Epidermal melanocyte (primary cell): ENCODE data around the gene WEE2.
"Not testable (repeated sequence)": the region's sequence is repeated elsewhere in the genome, so short reads cannot be mapped to it uniquely, and the experiment has no call there.

Source experiments
- DNase-seq: peaks from one replicate; pipeline ENCODE4 v3.0.0; 2011; ENCODE audit warnings: low spot score; ENCODE audit not compliant: insufficient read length

The WEE2 gene

GRCh38 chr7:141689072-141689825 lies 18.9 kb upstream of the WEE2 start:
- not testable (repeated sequence) for DNase-seq

GRCh38 chr7:141691540-141691939 lies 16.6 kb upstream of the WEE2 start:
- no peak for DNase-seq

DNA sequence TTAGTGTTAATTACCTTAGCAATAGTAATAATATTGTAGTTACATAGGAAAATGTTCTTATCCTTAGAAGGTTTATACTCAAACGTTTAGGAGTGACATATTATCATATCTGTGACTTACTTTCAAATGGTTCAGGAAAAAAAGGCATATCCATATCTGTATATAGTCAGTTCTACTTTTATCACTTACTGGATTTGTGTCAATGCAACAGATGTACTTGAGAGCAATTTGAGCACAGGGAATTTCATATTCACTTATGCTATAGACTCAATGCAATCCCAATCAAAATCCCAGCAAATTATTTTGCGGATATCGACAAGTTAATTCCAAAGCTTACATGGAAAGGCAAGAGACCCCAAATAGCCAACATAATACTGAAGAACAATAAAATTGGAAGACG lies 16.2 kb upstream of the WEE2 start:
- no peak for DNase-seq

- DNase-seq = no peak
These were observed 15.1 kb upstream of the WEE2 start for GRCh38 chr7:141693082-141693481.

DNA sequence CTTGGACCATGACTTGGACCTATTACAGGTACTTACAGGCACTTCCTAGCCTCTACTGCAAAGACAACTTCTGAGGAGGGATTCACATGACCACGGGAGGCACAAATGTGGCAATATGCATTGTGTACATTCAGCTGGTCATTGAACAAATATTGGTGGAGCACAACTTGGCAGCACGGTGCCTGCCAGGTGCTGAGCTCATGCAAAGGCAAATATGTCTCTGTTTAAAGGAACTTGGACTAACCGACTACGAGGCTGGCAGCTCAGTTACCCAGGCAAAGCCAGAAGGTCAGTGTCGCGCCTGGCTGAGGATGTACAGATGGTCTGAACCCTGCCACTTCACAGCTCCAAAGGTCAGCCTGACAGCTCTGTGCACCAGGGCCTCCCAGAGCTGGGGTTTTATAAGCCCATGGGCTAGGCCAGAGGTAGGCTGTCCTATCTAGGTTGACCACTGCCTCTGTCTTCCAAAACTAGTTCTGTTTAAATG lies 12.3 kb upstream of the WEE2 start:
- no peak for DNase-seq

- DNase-seq = no peak
These were observed 11.8 kb upstream of the WEE2 start for GRCh38 chr7:141696348-141696747.

DNA sequence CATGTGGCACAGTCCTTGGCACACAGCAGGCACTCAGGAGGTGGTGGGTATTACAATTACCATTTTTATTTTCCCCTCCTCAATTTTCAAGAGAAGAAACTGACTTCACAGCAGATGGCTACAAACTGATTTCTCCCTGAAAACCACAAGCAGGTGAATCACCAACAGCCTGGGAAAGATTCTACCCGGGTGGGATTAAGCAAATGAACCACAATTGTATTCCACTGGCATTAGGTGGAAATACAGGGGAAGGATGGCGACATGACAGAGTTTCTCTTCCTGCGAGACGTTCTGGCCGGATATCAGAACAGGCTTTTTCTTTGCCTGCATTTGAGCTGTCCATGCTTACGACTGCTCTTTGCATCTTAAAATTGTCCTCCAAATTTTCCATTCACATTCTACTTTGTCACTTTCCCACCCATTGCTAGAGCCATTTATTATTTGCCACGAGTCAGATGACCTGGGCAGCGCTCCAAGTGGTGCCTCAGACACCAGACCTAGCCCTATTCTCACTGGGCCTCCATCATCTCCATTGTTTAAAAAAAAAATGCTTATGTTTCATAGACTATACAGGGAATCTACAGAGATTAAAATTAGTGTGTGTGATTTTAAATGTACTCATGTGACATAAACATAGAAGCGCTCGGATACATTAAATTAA lies 10.8 kb upstream of the WEE2 start:
- no peak for DNase-seq

- DNase-seq = no peak
These were observed 9.7 kb upstream of the WEE2 start for GRCh38 chr7:141698247-141699015.

GRCh38 chr7:141699860-141700259 lies 8.3 kb upstream of the WEE2 start:
- no peak for DNase-seq

DNA sequence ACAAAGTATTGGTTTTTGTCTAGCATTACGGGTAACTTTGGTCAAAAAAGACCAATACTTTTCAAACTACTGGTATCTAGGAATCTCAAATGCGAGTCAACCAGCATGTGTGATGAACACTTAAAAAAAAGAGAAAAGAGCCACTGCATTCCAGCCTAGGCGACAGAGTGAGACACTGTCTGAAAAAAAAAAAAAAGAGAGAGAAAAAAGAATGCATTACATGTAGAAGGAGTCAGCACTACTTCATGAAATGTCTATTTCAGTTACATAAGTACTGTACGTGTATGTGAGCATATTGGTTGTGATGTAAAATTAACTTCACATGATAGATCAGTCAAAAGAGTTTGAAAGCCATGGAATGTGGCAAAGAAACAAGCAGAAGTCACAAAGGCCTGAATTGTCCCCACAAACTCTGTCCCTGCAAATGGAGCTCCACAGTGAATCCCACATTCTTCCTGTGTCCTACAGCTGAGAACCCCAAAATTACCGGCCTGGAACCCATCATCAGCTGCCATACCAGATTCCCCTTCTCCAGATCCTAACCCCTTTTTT lies 7.8 kb upstream of the WEE2 start:
- DNase-seq = no peak

- no peak for DNase-seq
These were observed 7.2 kb upstream of the WEE2 start for GRCh38 chr7:141700848-141701371.

GRCh38 chr7:141701489-141702046 lies 6.6 kb upstream of the WEE2 start:
- DNase-seq = no peak

- no peak for DNase-seq
These were observed 6.0 kb upstream of the WEE2 start, which contains the start of gene DENND11 for GRCh38 chr7:141702047-141702567. DENND11 (minus strand) TSS chr7:141702166; CDS start chr7:141702153, 13 bp downstream.

DNA sequence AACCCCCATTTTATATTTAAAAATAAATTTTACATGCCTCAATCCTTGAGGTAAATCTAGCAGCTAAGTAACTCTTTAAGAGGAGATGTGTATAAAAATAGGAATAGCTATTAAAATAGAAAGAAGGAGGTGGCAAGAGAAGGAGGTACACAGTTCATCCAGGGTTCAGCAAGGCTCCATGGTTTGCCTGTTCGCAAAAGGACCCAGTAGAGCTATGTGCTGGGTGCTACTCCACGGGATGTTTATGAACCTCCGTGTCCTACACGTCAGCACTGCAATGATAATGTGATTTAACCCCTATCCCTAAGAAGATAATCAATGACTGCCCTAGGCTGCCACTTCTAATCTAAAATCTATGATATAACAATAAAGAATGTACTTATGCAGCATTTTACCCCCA lies 5.3 kb upstream of the WEE2 start:
- DNase-seq = no peak

GRCh38 chr7:141704112-141704511 lies 4.0 kb upstream of the WEE2 start:
- DNase-seq = no peak

DNA sequence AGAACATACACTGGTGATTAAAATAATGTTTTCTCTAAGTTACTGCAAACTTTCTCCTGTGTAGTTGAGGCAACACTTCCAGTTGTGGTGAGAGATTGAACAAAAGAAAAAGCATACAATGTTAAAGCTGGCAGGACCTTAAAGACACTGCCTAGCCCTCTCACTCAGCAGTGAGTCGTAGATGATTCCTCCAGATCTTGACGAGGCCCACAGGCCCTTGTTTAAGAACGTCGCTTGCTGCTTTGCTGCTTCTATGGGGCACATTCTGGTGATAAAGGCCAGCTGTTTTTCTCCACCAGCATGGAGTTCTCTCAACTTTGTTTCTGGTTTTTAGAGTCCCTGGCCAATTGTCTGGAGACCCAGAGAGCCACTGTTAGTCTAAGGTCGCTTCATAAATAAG lies 3.4 kb upstream of the WEE2 start:
- no peak for DNase-seq

- DNase-seq = no peak
These were observed 1.7 kb upstream of the WEE2 start for GRCh38 chr7:141706239-141707064.

DNA sequence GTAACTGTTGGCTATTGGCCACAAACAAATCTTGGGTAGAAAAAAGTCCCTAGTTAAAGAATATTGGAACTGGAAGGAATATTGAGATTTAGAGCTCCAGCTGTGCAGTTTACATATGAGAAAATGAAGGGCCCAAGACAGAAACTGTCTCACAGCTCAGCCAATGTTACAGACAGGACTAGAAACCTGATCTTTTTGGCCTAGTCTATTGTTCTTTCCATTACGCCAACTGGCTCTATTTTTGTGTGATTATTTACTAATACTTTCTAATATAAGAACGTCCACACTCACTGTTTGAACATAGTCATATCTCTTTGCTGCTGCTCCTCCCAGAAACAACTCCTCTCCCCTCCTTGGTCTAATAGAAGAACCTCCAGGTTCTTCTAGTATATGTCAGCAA lies 1.2 kb downstream of the WEE2 start:
- DNase-seq = no peak

- no peak for DNase-seq
These were observed 1.6 kb downstream of the WEE2 start for GRCh38 chr7:141709749-141710148.

DNA sequence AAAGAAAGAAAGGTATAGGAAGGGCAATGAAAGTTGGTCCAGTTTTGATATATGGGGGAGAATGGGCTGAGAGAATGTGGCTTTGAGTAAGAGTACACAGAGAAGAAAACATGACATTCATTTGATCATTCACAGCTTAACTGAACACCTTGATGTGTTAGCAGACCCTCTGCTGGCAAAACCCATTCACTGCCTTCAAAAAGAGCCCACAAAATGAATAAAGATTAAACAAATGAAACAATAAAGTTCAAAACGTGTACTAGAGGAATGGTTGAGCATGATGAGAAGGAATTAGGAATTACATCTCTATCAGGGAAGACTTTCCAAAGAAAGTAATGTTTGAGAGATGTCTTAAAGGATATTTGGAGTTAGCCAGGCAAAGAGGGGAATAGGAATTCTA lies 2.1 kb downstream of the WEE2 start:
- DNase-seq = no peak
